Measurements from ENCODE around the gene KLRC4. TPM values are rescaled to one million over a fixed set of nuclear protein-coding genes. Genes with fewer than 3 reads are reported as not detected.

Gene KLRC4
- total and polyA plus RNA-seq, 10 of the 15 experiments (the other 5 are each of a cell fraction or from before 2014, with no cell fraction given) = 0.07 to 0.34 TPM; not detected in 8

DNA sequence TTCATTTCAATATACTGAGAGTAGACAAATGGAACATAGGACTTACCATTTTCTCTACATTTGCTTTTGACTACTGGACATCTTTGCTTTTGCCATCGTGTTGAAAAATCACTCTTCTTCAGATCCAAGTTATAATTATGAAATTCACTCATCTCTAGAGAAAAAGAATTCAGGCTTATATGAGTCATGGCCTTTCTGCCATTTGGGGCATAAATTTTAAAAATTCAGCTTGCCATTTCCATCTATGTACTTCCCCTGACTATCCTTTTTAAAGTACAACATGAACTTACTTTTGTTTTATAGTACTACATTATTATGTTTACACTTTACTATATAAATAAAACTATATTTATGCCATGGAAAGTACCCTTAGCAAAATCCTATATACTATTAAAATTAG, 22.7 kb downstream of the KLRC4 start:
- H4K20me1 ChIP-seq (ENCODE audit: control insufficient read depth, insufficient read depth) = no peaks in the 10 kb centered on the region
- H3K27me3 ChIP-seq (replicated peaks in 1 of 2; ENCODE audit: control insufficient read depth in 2 of 2, insufficient read depth in 2 of 2, low read length in 1 of 2) = no peaks in the 10 kb centered on the region
- H2AFZ ChIP-seq (ENCODE audit: control insufficient read depth, low read depth, low read length) = no peak overlapping the region
- FAIRE-seq (no peak), ATAC-seq (no peak), DNase-seq (ENCODE audit: low read depth, low spot score) (no peak)
- BruUV-seq (replicated peaks) = no TSS peak
- no peaks in the 10 kb centered on the region for H3K79me2 ChIP-seq (ENCODE audit: control insufficient read depth, insufficient read depth, low read length)
- intact Hi-C loops (cut with micrococcal nuclease; ENCODE audit: unreplicated experiment) (no loop called here), in situ Hi-C loops (cut with MboI) (no loop called here)
- ChIA-PET RAD21 (ENCODE audit: unreplicated experiment) (interaction anchor here (0.9 kb wide), 1 partner anchor 24 kb away, joined by 8 read pairs; no protein-coding TSS in a partner anchor), CTCF (interaction anchor here (1.1 to 3.1 kb wide), 2 partner anchors 19 to 21 kb away, joined by 3 to 13 read pairs; no protein-coding TSS in a partner anchor), POLR2A (interaction anchor here (1.0 kb wide), 1 partner anchor 22 kb away, joined by 3 read pairs; no protein-coding TSS in a partner anchor), SMC1A (ENCODE audit: uncharacterized antibody, unreplicated experiment) (interaction anchor here (0.8 to 3.1 kb wide), 4 partner anchors 13 to 24 kb away, joined by 4 to 13 read pairs (median 6); no protein-coding TSS in a partner anchor)
- H3K27ac ChIP-seq (ENCODE audit: control insufficient read depth, insufficient read depth) = no peak overlapping the region
- no peaks in the 10 kb centered on the region; the same call in 2 of the 3 replicates for H3K9me3 ChIP-seq (replicated peaks; ENCODE audit: control insufficient read depth, insufficient read depth, low read length)
- 4% methylated on average over 1 of the region's 1 CpG for WGBS (ENCODE audit: insufficient coverage, insufficient replicate concordance, low lambda C conversion rate, missing lambda C conversion rate)
- no peaks in the 10 kb centered on the region for H3K36me3 ChIP-seq (ENCODE audit: control insufficient read depth in 2 of 2, insufficient read depth in 2 of 2, low read length in 1 of 2)
- H3K4me1 ChIP-seq (ENCODE audit: control insufficient read depth, insufficient read depth, low read length) = no peaks in the 10 kb centered on the region
- no peak overlapping the region for H3K9ac ChIP-seq (ENCODE audit: control insufficient read depth, insufficient read depth, low read length)
- no peak overlapping the region for H3K4me2 ChIP-seq (ENCODE audit: control insufficient read depth, insufficient read depth)
- H3K4me3 ChIP-seq = no peak overlapping the region
- TF ChIP-seq JUND (IDR thresholded peaks at IDR 0.05; ENCODE audit: low read depth, low read length) (no peak), SMAD5 (IDR thresholded peaks at IDR 0.05; ENCODE audit: low read depth) (no peak), SPI1 (IDR thresholded peaks at IDR 0.05; ENCODE audit: borderline replicate concordance, insufficient read depth, low read depth, low read length) (no peak), GABPA (IDR thresholded peaks at IDR 0.05; ENCODE audit: low read depth) (no peak), DPF2 (IDR thresholded peaks at IDR 0.05) (no peak), PAX5 (IDR thresholded peaks at IDR 0.05; ENCODE audit: borderline replicate concordance, low read depth, low read length) (no peak), NR2C2 (IDR thresholded peaks at IDR 0.05; ENCODE audit: borderline replicate concordance, control insufficient read depth, insufficient read length, low read depth) (no peak), ZZZ3 (IDR thresholded peaks at IDR 0.05; ENCODE audit: control insufficient read depth, insufficient read length, low read depth) (no peak), SIX5 (IDR thresholded peaks at IDR 0.05; ENCODE audit: low read depth, low read length, severe bottlenecking) (no peak), MTA2 (IDR thresholded peaks at IDR 0.05; ENCODE audit: low read depth) (no peak), KLF5 (IDR thresholded peaks at IDR 0.05; ENCODE audit: partially characterized antibody) (no peak), ZBTB33 (IDR thresholded peaks at IDR 0.05) (no peak), ATF7 (IDR thresholded peaks at IDR 0.05; ENCODE audit: low read depth) (no peak)
- TF ChIP-seq, protein P1, sequence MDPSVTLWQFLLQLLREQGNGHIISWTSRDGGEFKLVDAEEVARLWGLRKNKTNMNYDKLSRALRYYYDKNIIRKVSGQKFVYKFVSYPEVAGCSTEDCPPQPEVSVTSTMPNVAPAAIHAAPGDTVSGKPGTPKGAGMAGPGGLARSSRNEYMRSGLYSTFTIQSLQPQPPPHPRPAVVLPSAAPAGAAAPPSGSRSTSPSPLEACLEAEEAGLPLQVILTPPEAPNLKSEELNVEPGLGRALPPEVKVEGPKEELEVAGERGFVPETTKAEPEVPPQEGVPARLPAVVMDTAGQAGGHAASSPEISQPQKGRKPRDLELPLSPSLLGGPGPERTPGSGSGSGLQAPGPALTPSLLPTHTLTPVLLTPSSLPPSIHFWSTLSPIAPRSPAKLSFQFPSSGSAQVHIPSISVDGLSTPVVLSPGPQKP (IDR thresholded peaks at IDR 0.05; ENCODE audit: low read depth, low read length) = no peak
- TF ChIP-seq, protein P2, sequence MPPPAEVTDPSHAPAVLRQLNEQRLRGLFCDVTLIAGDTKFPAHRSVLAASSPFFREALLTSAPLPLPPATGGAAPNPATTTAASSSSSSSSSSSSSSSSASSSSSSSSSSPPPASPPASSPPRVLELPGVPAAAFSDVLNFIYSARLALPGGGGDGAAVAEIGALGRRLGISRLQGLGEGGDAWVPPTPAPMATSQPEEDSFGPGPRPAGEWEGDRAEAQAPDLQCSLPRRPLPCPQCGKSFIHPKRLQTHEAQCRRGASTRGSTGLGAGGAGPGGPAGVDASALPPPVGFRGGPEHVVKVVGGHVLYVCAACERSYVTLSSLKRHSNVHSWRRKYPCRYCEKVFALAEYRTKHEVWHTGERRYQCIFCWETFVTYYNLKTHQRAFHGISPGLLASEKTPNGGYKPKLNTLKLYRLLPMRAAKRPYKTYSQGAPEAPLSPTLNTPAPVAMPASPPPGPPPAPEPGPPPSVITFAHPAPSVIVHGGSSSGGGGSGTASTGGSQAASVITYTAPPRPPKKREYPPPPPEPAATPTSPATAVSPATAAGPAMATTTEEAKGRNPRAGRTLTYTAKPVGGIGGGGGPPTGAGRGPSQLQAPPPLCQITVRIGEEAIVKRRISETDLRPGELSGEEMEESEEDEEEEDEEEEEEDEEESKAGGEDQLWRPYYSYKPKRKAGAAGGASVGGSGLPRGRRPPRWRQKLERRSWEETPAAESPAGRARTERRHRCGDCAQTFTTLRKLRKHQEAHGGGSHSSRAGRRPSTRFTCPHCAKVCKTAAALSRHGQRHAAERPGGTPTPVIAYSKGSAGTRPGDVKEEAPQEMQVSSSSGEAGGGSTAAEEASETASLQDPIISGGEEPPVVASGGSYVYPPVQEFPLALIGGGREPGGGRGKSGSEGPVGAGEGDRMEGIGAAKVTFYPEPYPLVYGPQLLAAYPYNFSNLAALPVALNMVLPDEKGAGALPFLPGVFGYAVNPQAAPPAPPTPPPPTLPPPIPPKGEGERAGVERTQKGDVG (CRISPR knock-in tag; IDR thresholded peaks at IDR 0.05) = no peak
